ENCODE data around the gene AVP. TPM values are rescaled to one million over a fixed set of nuclear protein-coding genes. Genes with fewer than 3 reads are reported as not detected.
"Not testable (repeated sequence)": the region's sequence is repeated elsewhere in the genome, so short reads cannot be mapped to it uniquely, and the experiment has no call there.

The AVP gene
- total RNA-seq, 2 experiments from 2014 or later = not detected

DNA sequence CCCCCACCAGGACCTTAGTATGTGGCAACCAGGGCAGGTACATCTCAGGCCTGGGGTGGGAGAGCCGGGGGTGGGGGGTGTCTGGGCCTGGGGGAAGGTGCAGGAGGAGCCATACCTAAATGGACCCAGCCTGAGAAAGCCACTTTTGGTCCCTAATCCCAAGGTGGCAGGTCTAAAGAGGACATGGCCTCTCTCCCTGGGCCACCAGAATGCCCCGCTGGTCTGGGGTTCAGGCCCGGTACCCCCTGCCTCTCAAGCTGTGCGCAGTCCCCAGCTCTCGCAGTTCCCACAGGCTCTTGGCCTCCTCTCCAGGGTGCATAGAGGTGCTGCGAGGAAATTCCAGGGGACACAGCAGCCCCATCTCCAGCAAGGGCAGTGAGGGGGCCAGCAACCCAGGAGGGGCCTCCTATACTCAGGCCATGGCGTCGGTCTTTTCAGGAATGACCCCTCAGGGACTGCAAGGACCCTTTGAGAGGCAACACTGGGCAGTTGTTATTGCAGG is 1.1 kb upstream of the AVP start:
- DNase-seq = no peak

GRCh38 chr20:3084986-3085360 is 449 bp upstream of the AVP start:
- Mint-ChIP-seq H3K9me3 (no peaks in the 10 kb centered on the region), H3K4me1 (peaks cover 5% of the 10 kb centered on the region), H3K27ac (no peak overlapping the region), H3K27me3 (peaks cover 40% of the 10 kb centered on the region), H3K36me3 (no peaks in the 10 kb centered on the region), H3K4me3 (no peak overlapping the region)
- ATAC-seq (ENCODE audit: low read depth) (no peak), DNase-seq (no peak)
- POLR2A ChIA-PET = interaction anchor here (1.3 kb wide), 1 partner anchor 8 kb away, joined by 3 read pairs; no protein-coding TSS in a partner anchor

More for the DNA sequence above, 1.1 kb upstream of the AVP start:
- Mint-ChIP-seq H3K36me3 (no peaks in the 10 kb centered on the region), H3K9me3 (no peaks in the 10 kb centered on the region), H3K27me3 (peaks cover 35% of the 10 kb centered on the region), H3K4me3 (no peak overlapping the region), H3K27ac (no peak overlapping the region), H3K4me1 (peaks cover 10% of the 10 kb centered on the region)
- POLR2A ChIA-PET = no interaction called here
- no peak for ATAC-seq (ENCODE audit: low read depth)

- Mint-ChIP-seq H3K27me3 (peaks cover 56% of the 10 kb centered on the region), H3K36me3 (no peaks in the 10 kb centered on the region)
- POLR2A ChIA-PET = interaction anchor here (1.3 kb wide), 1 partner anchor 9 kb away, joined by 3 read pairs; no protein-coding TSS in a partner anchor
Measured at GRCh38 chr20:3082955-3083952, 1.3 kb downstream of the AVP start.

DNA sequence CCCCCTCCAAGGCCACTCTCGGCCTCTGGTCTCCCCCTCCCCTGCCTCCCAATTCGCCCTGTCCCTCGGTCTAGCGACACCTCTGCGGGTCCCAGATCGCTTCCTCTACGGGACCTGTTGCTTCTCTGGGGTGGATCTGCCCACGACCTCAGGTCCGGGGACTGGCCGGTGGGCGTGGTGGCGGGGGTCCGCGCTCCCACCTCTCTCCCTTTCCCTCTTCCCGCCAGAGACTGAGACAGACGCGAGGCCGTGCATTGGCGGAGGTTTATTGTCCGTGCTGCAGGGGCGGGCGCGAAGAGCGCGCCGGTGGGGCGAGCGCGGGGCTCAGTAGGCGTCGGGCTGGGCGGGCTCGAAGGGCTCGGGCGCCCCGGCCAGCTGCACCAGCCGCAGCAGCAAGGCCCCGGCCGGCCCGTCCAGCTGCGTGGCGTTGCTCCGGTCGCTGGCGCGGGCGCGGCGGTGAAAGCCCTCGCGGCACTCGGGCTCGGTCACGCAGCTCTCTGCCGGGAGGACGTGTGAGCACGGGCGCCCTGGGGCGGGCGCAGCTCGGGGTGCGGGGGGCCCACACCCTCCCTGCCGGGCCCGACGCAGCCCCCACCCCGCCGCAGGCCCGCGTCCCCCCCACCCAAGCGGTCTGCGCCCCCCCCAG is 2.1 kb downstream of the AVP start:
- peaks cover 11% of the 10 kb centered on the region for H3K4me1 Mint-ChIP-seq
- H3K9me3 Mint-ChIP-seq = peaks cover 2% of the 10 kb centered on the region
- POLR2A ChIA-PET = no interaction called here
- ATAC-seq (ENCODE audit: low read depth) (peak; percentile 53), DNase-seq (no peak)
- no peak overlapping the region for H3K27ac Mint-ChIP-seq
- H3K36me3 Mint-ChIP-seq = no peaks in the 10 kb centered on the region
- peaks cover 61% of the 10 kb centered on the region for H3K27me3 Mint-ChIP-seq
- peak overlapping the region; percentile 55 for H3K4me3 Mint-ChIP-seq

More at GRCh38 chr20:3082955-3083952, 1.3 kb downstream of the AVP start:
- DNase-seq = no peak
- H3K4me1 Mint-ChIP-seq = peaks cover 5% of the 10 kb centered on the region
- no peaks in the 10 kb centered on the region for H3K9me3 Mint-ChIP-seq
- peak; percentile 34 for ATAC-seq (ENCODE audit: low read depth)
- H3K4me3 Mint-ChIP-seq = peak overlapping the region; percentile 28
- H3K27ac Mint-ChIP-seq = no peak overlapping the region

DNA sequence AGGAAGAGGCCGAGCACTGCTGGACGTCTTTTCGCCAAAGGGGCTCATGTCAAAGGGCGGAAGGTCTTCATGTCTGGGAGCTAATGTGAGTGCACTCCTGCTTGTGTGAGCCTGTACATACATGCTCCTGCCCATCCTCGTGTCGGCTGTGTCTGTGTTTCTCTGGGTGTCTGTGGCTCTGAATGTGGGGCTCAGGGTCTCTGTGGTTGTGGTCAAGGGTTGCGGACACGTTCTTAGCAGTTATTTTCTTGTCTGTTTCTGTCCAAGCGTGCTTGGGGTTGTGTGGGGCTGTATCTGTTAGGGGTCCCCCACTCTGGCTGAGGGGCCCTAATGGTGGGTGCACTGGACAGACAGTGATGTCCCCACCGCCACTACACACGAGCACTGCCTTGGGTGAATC is 2.9 kb downstream of the AVP start:
- Mint-ChIP-seq H3K4me1 (peaks cover 16% of the 10 kb centered on the region), H3K36me3 (no peaks in the 10 kb centered on the region), H3K27me3 (peaks cover 61% of the 10 kb centered on the region), H3K27ac (no peak overlapping the region), H3K9me3 (peaks cover 2% of the 10 kb centered on the region), H3K4me3 (no peak overlapping the region)
- ATAC-seq (ENCODE audit: low read depth) (no peak), DNase-seq (no peak)
- POLR2A ChIA-PET = interaction anchor here (0.6 kb wide), 1 partner anchor 222 kb away, joined by 3 read pairs; no protein-coding TSS in a partner anchor

DNA sequence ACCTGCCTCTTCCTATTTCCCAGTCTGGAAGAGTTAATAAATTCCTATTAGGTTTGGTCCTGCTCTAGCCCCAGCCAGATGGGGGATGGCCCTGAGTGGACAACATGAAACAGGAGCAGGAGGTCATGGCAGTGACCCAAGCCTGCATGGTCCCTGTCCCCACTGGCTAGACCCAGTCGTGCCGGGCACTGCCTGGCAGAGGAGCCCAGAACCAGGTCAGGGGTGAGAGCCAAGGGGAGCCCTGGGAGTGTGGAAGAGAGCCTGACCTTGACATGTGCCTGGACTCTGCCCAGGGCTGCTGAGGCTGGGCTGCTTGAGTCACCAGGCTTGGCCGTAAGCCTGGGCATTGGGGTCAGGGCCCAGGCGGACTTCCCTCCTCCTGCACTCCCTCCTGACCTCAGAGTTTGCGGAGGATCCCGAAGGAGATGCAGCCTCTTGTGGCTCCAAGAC is 3.6 kb downstream of the AVP start:
- ATAC-seq (ENCODE audit: low read depth) = no peak

GRCh38 chr20:3077618-3078134 is 6.8 kb downstream of the AVP start:
- DNase-seq (no peak), ATAC-seq (ENCODE audit: low read depth) (peak; percentile 63)
- peaks cover 2% of the 10 kb centered on the region for H3K9me3 Mint-ChIP-seq
- H3K27me3 Mint-ChIP-seq = peaks cover 58% of the 10 kb centered on the region
- POLR2A ChIA-PET = interaction anchor here (0.6 to 1.7 kb wide), 4 partner anchors 14 to 24 kb away, joined by 3 to 9 read pairs (median 7); no protein-coding TSS in a partner anchor
- no peaks in the 10 kb centered on the region for H3K36me3 Mint-ChIP-seq
- H3K4me3 Mint-ChIP-seq = peak overlapping the region; percentile 33
- H3K27ac Mint-ChIP-seq = peak overlapping the region; percentile 17
- peaks cover 20% of the 10 kb centered on the region for H3K4me1 Mint-ChIP-seq

More for the DNA sequence above, 3.6 kb downstream of the AVP start:
- no peak for DNase-seq
- no peaks in the 10 kb centered on the region for H3K36me3 Mint-ChIP-seq
- no peak overlapping the region for H3K4me3 Mint-ChIP-seq
- H3K9me3 Mint-ChIP-seq = peaks cover 2% of the 10 kb centered on the region
- POLR2A ChIA-PET = interaction anchor here (0.6 kb wide), 1 partner anchor 222 kb away, joined by 3 read pairs; no protein-coding TSS in a partner anchor
- no peak overlapping the region for H3K27ac Mint-ChIP-seq
- H3K4me1 Mint-ChIP-seq = peaks cover 16% of the 10 kb centered on the region
- peaks cover 61% of the 10 kb centered on the region for H3K27me3 Mint-ChIP-seq

- ATAC-seq (ENCODE audit: low read depth); DNase-seq; H3K9me3 Mint-ChIP-seq; POLR2A ChIA-PET; H3K36me3 Mint-ChIP-seq; H3K4me3 Mint-ChIP-seq; H3K27ac Mint-ChIP-seq: not testable (repeated sequence)
- H3K27me3 Mint-ChIP-seq = peaks cover 41% of the 10 kb centered on the region
- H3K4me1 Mint-ChIP-seq = peaks cover 25% of the 10 kb centered on the region
Measured at GRCh38 chr20:3075315-3075714, 9.2 kb downstream of the AVP start.

DNA sequence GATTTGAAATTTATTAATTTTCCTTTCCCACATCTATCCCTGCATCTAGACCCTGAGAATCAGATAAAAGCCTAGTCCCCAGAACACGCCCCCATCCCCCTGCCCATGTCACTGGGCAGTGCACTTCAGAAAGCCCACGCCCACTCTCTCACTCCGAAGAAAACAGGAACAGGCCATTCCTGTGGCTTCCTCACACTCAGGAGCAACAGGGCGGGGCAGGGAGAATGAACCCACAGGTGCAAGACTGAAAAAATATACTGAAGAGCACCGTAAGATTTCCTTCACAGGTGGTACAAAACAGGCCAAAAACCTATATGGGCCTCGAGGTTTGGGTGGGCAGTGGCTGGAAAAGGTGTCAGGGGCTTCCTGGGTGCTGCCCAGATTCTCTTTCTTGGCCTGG is 9.7 kb downstream of the AVP start:
- Mint-ChIP-seq H3K9me3 (peaks cover 2% of the 10 kb centered on the region), H3K36me3 (no peaks in the 10 kb centered on the region), H3K27ac (no peak overlapping the region), H3K4me3 (no peak overlapping the region), H3K4me1 (peaks cover 25% of the 10 kb centered on the region), H3K27me3 (peaks cover 36% of the 10 kb centered on the region)
- ATAC-seq (ENCODE audit: low read depth) (no peak), DNase-seq (no peak)
- POLR2A ChIA-PET = no interaction called here

GRCh38 chr20:3073251-3073643 is 11.3 kb downstream of the AVP start:
- not testable (repeated sequence) for H3K4me3 Mint-ChIP-seq; H3K9me3 Mint-ChIP-seq; DNase-seq; ATAC-seq (ENCODE audit: low read depth); H3K27ac Mint-ChIP-seq; H3K36me3 Mint-ChIP-seq
- peaks cover 22% of the 10 kb centered on the region for H3K27me3 Mint-ChIP-seq
- POLR2A ChIA-PET = interaction anchor here (1.0 kb wide), 1 partner anchor 19 kb away, joined by 3 read pairs; no protein-coding TSS in a partner anchor
- peaks cover 25% of the 10 kb centered on the region for H3K4me1 Mint-ChIP-seq

- ATAC-seq (ENCODE audit: low read depth) (no peak), DNase-seq (no peak)
- Mint-ChIP-seq H3K4me3 (peak overlapping the region; percentile 76), H3K27ac (no peak overlapping the region), H3K27me3 (peaks cover 18% of the 10 kb centered on the region), H3K9me3 (no peaks in the 10 kb centered on the region), H3K36me3 (no peaks in the 10 kb centered on the region), H3K4me1 (peaks cover 21% of the 10 kb centered on the region)
- POLR2A ChIA-PET = interaction anchor here (1.0 to 1.1 kb wide), 2 partner anchors 20 to 200 kb away, joined by 3 read pairs; partner anchors contain the start of gene PTPRA
Measured at GRCh38 chr20:3072530-3073250, 11.8 kb downstream of the AVP start.

Data from activated naive CD8-positive, alpha-beta T cell treated with anti-CD3 and anti-CD28 coated beads, Interleukin-2, amount 10 ng/mL, durations not matched to agents 7 days and 5 days (primary cell).